ENCODE data around the gene CEP57L1.

Gene CEP57L1

DNA sequence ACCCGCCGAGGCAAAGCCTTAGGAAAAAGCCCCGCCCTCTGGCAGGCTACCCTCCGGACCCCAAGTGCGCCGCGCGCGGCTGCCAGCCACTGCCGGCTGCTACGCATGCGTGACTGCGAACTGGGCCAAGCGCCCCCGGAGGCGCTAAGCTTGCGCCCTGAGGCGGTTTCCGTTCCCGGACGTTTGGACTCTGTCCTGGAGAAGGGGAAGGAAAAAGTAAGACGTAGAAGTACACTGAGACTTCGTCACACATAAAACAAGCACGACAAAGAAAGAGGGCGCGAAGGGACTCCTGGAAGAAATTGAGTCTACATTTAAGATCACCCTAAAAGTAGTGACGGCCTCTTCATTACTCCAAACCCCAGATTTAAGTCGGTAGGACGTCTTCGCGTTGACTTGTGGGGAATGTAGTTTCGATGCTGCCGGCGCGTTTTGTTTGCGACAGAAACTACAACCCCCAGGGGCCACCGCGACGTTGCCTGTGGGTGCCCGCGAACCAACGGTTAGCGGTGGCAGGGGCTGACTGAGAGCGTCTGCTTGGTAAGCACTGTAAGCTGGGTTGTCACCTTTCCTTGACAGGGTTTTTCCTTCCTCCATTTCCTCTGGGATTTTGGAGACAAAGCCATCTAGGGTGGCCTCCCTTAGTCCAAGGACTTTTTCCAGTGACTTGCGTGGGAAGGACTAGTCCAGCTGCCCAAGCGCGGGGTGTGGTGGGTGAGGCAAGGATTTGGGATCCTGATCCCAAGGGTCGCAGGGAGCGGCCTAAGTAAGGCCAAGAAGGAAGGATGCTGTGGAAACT lies at the start of gene CEP57L1:
TSS of gene CEP57L1 (plus strand) at position 472 of the 799 bp plus-strand sequence. CDS start 49,715 bp downstream, outside the sequence.
- DNase-seq (ENCODE audit: low read depth), result peak; percentile 92

DNA sequence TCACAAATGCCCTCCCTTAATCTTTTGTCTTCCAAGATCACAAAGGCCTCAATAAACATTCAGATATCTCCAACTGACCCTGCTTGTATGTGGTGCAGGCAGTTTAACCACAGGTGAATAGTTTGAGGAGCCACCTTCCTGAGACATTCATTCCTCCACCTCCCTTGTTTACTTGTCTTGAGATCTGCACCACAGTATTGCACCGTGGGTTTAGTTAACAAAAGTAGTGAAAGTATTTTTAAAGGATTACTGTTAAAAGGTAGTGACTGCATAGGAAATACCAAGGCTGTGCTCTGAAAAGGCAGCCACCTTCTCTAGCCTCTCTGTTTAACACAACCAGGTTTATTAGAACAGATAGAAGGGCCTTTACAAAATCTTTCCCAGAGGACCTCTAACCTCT lies 47.1 kb upstream of the CEP57L1 start:
- DNase-seq (ENCODE audit: low read depth), result no peak

DNA sequence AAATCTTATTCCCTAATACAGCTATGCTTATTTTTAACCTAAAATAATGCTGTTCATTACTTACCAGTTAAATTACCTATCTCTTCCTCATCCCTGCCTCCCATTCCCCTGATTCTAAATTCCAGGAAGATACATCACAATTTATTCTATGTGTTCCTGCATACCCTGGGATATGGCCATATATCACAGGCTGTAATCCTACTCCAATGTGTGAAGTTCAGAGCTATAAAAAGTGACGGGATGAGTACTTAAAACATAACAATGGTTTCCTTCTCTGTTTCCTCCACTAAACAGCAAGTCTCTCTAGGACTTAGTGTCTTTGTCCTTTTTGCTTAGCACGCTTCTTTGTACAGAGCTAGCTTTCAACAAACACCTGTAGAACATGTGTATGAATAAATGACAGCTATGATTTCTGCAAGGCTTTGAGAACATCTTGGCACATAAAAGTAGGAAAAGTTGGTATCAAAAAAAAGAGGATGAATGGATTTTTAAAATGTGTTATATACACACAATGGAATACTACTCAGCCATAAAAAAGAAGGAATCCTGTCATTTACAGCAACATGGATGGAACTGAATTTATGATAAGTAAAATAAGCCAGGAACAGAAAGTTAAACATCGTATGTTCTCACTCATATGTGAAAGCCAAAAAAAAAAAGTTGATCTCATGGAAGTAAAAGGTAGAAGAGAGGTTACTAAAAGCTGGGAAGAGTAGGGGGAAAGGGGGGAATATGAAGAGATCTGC lies 46.5 kb upstream of the CEP57L1 start:
- no peak for DNase-seq (ENCODE audit: low read depth)

DNA sequence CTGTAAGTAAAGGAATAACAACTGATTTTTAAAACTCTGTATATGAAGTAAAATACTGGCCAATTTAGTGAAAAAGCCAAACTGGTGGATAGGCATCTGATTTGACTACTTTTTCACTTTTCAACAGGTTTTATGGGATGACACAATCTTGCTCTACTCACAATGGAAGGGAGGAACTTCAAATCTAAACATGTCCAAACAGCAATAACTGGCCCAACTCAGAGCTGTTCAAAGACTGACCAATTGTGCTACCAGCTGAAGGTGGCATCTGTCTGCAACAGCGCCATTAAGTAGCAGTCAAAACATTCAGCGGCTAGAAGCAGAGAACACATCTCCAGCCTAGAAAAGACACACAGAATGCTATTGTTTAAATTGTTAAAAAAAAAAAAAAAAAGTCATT lies 45.3 kb upstream of the CEP57L1 start:
- DNase-seq (ENCODE audit: low read depth), result no peak

DNA sequence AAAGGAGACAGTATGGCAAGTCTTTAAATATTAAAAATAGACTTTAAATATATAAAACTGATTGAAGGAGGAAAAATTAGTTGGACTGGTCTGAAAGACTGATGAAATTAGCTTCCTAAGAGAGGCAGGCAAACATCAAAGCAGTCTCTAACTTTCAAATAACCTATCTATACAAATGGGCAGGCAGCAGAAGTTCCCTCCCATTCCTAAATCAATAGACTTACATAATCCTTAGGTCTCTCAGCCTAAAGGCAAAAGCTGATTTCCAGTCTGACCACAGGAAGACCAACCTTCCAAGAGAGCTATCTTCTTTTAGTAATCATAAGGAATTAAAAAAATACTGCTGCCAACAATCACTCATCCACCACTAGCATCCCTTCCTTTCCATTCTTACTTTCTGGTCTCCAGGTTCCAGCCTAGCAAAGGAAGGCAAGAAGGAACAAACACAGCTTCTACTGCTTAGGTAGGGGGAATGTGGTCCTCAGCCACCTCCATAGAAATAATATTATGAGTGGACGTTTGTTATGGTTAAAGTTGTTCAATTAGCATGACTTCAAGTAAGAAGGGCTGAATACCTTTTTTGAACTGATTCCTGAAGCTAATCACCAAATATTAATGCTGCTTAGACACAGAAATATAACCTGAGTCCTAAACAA lies 44.7 kb upstream of the CEP57L1 start:
- DNase-seq (ENCODE audit: low read depth), result no peak

DNA sequence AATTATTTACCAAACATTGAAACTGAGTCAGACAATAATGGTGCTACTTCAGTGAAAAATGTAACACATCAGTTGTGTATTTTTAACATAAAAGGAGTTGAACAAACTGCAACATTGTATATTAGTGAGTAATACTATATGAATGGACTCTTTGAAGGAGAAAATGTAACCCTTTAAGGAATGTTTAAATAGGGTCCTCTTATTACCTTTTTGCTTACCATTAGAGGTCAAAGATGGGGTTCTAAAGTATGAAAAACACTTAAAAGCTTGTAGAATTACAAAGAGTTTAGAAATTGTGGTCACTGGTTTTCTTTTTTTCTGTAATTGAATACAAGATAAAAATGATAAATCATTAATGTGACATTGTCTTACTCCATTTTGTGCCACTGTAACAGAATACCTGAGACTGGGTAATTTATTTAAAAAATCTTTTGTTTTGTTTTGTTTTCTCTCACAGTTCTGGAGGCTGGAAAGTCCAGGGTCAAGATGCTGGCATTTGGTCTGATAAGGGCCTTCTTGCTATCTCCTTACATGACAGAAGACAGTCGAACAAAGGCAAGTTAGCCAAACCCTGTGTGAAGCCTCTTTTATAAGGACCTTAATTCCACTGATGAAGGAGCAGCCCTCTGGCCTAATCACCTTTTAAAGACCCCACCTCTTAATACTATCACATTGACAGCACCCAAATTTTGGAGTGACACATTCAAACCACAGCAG lies 43.8 kb upstream of the CEP57L1 start:
- no peak for DNase-seq (ENCODE audit: low read depth)

DNA sequence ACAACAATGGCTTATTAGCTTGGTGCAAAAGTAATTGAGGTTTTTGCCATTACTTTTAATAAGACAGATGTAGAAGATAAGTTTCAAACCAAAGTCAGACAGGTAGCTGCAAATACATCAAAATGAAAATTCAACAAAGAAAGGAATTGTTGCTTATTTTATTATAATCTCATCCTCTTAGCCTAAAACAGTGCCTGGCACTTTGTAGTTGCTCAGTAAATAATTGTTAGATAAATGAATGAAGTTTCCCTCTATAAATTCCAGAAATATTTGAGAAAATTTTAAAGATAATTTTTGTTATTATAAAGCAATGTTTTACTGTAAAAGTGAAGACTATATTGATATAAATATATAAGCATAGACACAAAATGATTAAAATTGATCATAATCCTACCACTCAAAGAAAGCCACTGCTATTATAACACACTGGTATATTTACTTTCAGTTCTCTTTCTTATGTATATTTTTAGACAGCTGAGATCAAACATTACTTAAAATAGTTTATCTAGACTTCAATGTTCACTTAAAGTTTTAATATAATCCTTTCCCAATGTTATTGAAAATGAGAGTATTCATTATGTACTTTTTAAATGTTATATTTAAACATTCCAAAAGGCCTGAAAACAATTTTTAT lies 43.2 kb upstream of the CEP57L1 start:
- DNase-seq (ENCODE audit: low read depth), result no peak

DNA sequence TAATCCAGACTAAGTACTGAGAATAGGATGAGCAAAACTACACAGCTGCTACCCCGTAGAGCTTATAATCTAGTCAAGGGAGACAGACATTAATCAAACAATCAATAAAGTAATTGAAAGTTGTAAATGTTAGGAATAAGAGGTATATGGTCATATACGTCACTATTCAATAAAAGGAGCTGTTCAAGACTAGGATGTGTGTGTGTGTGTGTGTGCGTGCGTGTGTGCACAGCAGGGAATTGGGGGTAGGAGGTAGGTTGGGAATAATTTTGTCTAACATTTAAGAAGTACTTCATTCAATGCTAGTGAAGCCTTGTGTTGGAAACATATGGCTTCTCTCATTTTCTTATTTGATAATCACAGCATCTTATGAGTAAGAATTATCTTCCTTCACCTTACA lies 42.5 kb upstream of the CEP57L1 start:
- no peak for DNase-seq (ENCODE audit: low read depth)

DNA sequence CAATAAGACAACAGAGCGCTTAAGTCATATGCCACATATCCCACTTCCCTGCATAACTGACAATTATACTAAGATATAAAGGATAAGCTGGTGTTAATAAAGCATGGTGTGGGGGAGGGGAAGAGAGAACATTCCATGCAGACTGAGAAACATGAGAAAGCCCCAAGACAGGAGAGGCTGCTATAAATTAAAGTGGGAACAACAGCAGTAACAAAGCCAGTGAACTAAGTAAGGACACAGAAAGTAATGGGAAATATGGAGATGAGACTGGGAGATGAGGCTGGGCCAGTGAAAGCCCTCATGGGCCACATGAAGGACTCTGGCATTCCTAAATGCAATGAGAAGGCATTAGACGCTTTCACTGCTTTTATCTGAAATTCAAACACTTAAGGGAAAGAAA lies 42.0 kb upstream of the CEP57L1 start:
- no peak for DNase-seq (ENCODE audit: low read depth)

DNA sequence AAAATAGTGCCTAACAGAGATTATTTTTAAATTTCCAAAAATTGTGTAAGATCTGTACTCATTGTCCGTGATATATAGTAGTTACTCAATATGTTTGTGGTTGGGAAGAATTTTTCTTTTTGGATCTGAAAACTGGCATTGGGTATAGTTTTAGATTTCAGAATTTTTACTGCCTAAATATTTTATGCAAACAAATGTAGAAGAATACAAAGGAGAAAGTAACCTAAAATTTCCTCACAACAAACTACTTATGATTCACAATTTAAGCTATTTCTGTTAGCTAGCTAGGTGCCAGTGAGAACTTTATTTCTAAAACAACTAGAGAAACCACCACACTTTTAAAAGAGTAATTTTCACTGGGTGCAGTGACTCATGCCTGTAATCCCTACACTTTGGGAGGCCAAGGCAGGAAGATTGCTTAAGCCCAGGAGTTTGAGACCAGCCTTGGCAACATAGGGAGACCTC lies 39.5 kb upstream of the CEP57L1 start:
- no peak for DNase-seq (ENCODE audit: low read depth)

DNA sequence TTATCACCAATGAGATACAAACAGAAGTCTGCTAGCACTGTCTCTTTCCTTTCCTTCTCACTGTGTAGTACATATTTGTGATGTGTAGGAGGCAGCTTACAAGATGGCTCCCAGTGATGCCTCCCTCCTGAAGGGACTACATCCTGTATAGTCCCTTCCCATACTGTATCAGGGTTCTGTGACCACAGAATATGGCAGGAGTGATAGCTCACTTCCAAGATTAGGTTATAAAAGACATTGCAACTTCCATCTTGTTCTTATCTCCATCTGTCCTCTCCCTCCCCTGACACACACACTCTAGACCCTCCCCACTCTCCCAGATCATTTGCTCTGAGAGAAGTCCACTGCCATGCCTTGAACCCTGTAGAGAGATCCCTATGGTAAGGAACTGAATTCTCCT lies 38.6 kb upstream of the CEP57L1 start:
- DNase-seq (ENCODE audit: low read depth), result no peak

DNA sequence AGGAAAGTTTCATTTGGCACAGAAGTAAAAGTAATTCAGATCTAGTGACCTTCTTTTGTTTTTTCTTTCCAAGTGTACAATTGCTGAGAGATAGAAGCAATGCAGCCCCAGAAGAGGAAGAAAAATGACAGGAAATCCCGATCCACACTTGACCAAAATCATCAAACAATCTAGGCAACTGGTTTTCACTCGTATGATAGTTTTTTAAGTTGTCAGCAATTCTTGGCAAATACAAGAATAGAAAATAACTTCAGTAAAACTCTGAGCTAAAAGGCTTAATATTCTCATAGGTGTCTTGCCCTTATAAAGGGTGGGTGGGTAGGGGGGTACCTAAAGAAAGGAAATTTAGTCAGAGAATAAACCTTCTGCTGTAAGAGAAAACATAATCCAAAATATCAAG lies 36.7 kb upstream of the CEP57L1 start:
- no peak for DNase-seq (ENCODE audit: low read depth)

DNA sequence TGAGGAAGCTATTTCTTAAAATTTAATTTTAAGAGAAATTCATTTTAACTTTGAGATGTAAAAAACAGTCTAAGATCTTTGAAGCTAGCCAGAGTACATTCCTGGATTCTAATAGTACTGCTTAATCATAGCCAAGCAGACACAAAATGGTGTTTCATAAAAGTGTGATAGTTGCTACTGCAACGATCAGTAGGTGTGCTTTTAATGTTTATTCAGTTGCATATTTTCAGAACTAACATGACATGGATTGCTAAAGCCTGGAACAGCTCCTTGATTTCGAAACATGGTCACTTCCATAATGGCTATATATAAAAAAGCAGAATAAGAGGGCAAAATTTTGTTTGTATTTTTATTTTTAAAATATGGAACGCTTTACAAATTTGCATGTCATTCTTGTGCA lies 36.2 kb upstream of the CEP57L1 start:
- no peak for DNase-seq (ENCODE audit: low read depth)

DNA sequence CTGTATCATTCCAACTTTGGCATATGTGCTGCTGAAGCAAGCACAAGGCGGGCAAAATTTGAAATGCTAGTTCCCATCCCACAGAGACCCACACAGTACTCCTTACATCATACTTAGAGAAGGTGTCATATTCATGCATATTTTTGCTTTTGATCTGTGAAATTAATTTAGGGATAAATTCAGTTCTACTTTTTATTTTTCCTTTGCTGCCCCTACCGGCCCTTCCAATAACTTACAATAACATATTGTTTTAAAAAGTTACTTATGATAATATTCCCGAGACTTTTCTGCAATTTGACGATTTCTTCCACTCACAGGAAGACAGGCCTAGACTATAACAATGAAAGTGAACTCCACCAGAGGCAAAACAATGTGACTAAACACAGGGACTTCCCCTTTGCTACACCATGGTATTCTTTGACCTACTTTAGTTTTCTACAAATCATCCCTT lies 35.7 kb upstream of the CEP57L1 start:
- no peak for DNase-seq (ENCODE audit: low read depth)

DNA sequence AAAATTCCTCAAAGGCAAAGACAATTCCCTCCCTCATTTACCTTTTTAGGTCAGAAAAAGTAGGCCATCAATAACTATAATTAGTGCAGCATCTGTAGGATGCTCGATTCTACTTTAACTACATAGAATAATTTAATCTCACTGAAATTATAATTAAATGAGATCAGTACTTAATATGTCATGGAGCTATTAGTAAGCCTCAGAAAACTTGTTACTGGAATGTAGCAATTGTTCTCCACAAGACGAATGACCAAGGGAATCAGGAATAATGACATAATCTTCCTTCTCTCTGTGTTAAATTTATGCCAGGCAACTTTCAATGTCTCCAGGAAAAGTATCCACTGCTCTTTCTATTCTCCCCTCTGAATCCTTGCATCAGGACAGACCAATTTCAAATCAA lies 34.7 kb upstream of the CEP57L1 start:
- no peak for DNase-seq (ENCODE audit: low read depth)

DNA sequence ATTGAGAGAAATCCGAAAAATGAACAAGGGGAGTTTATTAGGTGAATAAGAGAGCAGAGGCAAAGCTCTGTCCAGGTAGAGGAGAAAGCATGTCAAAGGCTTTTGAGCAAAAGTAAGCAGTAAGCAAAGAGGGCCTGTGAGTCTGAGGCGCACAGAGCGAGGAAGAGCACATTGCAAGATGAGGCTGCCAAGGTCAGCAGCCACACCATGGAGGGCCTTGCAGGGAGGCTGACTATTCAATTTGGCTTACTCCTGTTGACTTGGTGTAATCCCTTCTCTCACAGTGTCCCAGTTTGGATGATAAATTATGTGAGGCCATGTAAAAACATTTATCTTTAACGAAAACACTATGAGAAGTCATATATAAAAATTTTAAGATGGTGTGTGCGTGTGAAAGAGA lies 33.1 kb upstream of the CEP57L1 start:
- DNase-seq (ENCODE audit: low read depth), result no peak

DNA sequence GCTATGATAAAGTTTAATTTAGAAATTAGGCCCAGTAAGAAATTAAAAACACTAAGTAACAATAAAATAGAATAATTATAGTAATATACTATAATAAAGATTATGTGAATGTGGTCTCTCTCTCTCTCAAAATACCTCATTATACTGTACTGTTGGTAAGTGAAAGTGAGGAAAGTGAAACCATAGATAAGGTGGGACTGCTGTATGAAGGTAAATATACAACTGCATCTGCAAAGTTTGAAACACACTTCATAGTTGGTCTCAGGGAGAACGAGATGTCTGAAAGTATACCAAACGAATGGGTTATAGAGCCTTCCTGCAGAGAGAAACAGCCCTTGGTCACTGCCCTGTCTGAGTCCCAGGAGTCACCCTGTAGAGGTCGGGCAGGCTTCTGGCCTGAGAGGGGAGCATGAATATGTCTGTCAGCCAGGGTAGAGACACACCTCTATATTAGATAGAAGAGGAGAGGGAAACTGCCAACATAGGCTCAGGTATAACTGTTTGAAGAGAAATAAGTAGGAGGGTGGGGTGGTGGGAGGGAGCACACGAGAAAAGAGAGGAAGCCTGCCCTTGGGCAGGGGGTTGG lies 32.4 kb upstream of the CEP57L1 start:
- DNase-seq (ENCODE audit: low read depth), result no peak

DNA sequence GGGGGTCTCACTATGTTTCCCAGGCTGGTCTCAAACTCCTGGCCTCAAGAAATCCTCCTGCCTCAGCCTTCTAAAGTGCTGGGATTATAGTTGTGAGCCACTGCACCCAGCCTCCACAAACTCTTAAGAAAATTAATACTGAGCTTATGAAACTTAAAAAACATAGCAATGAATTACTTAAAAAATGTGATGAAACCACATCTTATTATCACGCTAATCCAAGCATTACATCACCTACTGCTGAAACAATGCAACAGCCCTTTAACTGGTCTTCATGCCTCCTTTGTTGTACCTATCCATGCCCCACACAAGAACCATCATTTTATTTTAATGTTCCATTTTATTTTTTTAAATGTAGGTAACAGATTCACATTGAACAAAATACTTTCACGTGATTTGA lies 25.6 kb upstream of the CEP57L1 start:
- DNase-seq (ENCODE audit: low read depth), result no peak

DNA sequence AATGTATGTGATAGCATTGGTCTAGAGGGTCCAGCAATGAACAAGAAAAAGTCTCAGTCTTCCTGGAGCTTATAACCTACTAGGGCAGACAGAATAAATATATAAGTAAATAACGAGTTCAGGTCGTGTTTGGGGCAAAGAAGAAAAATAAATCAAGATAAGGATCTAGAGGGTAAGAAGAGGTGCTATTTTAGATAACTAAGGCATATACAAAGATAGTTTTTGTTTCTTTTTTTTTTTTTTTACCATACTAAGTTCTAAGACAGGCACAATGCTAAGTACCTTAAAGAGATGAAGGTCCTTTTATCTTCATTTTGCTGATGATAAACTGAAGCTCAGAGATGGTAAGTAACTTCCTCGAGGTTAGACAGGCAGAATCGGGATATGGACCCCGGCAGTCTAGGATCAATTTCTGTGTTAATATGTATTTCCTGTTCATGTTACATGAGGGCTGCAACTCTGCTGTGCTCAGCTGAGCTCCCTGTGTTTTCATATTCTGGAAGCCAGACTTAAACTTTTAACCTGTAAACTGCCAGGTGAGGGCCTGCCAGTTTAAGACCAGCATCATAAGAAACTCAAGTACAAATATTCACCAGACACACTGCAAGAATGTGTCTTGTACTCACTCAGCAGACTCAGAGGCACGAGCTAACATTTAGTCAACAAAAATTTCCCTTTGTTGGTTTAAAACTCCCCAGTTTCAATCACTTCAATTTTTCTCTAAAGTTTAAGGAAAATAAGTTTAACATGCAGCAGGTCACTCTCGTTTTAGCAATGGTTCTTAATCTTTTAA lies 24.0 kb upstream of the CEP57L1 start:
- no peak for DNase-seq (ENCODE audit: low read depth)

DNA sequence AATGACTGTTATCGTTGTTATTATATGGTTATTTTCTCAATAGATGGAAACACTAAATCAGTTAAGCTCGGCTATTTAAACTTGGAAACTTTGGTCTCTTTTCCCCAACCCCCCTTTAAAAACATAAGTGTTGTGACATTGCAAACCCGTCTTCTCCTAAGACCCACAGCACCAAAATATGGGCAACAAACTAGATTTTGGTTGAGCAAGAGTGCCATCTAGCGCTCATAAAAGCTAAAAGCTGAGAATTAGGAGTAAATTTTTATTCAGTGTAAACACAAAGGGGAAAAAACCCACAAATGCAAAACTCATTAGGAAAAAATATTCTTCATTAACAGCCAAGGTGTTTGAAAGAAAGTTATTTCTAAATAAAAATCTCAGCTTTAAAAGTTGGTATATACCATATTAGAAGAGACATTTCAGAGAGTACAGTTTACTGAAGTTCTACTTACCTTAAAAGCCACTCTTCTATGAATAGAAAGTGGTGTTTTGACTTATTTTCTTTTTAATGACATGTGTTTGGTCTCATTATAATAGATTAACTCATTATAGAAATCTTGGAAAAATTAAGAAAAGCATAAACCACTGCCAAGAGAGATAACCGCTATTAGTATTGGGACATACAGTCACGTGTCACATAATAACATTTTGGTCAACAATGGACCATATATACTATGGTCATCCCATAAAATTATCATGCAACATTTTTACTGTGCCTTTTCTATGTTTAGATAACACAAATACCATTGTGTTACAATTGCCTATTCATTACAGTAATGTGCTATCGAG lies 21.8 kb upstream of the CEP57L1 start:
- peak; percentile 24 for DNase-seq (ENCODE audit: low read depth)

Data from stimulated activated CD8-positive, alpha-beta memory T cell treated with anti-CD3 and anti-CD28 coated beads, Interleukin-15, amount 100 ng/mL, for 1 hour (primary cell).